GM12878 (cell line): ENCODE measurements around the gene ATP8A1. TPM values are rescaled to one million over a fixed set of nuclear protein-coding genes. Genes with fewer than 3 reads are reported as not detected.

Source experiments
- ATAC-seq: fragments of 200-7000 bp; cut with Tn5 transposase; 3 replicates; pipeline ENCODE4 v1.9.1; 2020; ENCODE audit warnings: mild to moderate bottlenecking, moderate library complexity
- BruUV-seq: library from RNA; stranded (reverse); fragments of 400-500 nt; replicated peaks from 2 replicates; lab custom pipeline; 2021; lab: Mats Ljungman, UMichigan
- CTCF ChIA-PET: fragments of 300-600 bp; sonication (Branson Sonifier 250); formaldehyde crosslinking; extraction: SDS; loops from one replicate; lab custom pipeline; 2021; ENCODE audit warnings: inconsistent platforms; lab: Yijun Ruan, JAX
- POLR2A ChIA-PET: fragments of 350-600 bp; formaldehyde crosslinking; extraction: SDS; loops from one replicate; lab custom pipeline; 2021; ENCODE audit warnings: inconsistent platforms; lab: Charles Lee
- RAD21 ChIA-PET: fragments of 300-600 bp; sonication (Branson Sonifier 250); formaldehyde crosslinking; loops from one replicate; lab custom pipeline; 2023; ENCODE audit warnings: antibody characterized with exemption; ENCODE audit not compliant: unreplicated experiment; lab: Charles Lee
- SMC1A ChIA-PET: fragments of 300-600 bp; sonication (Branson Sonifier 250); formaldehyde crosslinking; loops from one replicate; lab custom pipeline; 2023; ENCODE audit not compliant: unreplicated experiment, uncharacterized antibody; lab: Charles Lee
- DNase-seq: peaks from one replicate; pipeline ENCODE4 v3.0.0-alpha.2; 2011; ENCODE audit warnings: low read depth, low spot score
- FAIRE-seq: peaks from 3 replicates; lab custom pipeline; 2011; peaks lifted over from hg19 to GRCh38; lab: Jason Lieb, UNC
- H2AFZ ChIP-seq: 2 replicates; pipeline ENCODE4 v1.6.0; 2011; ENCODE audit warnings: low read depth, low read length, control low read depth; ENCODE audit not compliant: control insufficient read depth
- H3K27ac ChIP-seq: 2 replicates; pipeline ENCODE4 v1.5.1; 2011; ENCODE audit warnings: control low read depth; ENCODE audit not compliant: control insufficient read depth, insufficient read depth
- H3K27me3 ChIP-seq, 2 experiments: replicated peaks in 1 of 2; 2 replicates each; pipeline versions ENCODE4 v1.6.0 to v1.6.1; 2011; ENCODE audit warnings: low read length in 1 of 2; ENCODE audit not compliant: control insufficient read depth in 2 of 2, insufficient read depth in 2 of 2
- H3K36me3 ChIP-seq, 2 experiments: 2 replicates each; pipeline ENCODE4 v1.5.1; 2011; ENCODE audit warnings: low read length in 1 of 2; ENCODE audit not compliant: control insufficient read depth in 2 of 2, insufficient read depth in 2 of 2
- H3K4me1 ChIP-seq: 2 replicates; pipeline ENCODE4 v1.6.1; 2011; ENCODE audit warnings: mild to moderate bottlenecking, low read length, moderate library complexity, mixed read lengths; ENCODE audit not compliant: control insufficient read depth, insufficient read depth
- H3K4me2 ChIP-seq: 2 replicates; pipeline ENCODE4 v1.6.0; 2011; ENCODE audit warnings: control low read depth; ENCODE audit not compliant: control insufficient read depth, insufficient read depth
- H3K4me3 ChIP-seq: fragments of 200-600 bp; sonication (generic); 2 replicates; pipeline ENCODE4 v1.5.1; 2016
- H3K79me2 ChIP-seq: 2 replicates; pipeline ENCODE4 v1.6.0; 2011; ENCODE audit warnings: low read length; ENCODE audit not compliant: control insufficient read depth, insufficient read depth
- H3K9ac ChIP-seq: 2 replicates; pipeline ENCODE4 v1.8.0; 2011; ENCODE audit warnings: low read length, control low read depth, mixed read lengths; ENCODE audit not compliant: control insufficient read depth, insufficient read depth
- H3K9me3 ChIP-seq: replicated peaks from 3 replicates; pipeline ENCODE4 v1.5.1; 2011; ENCODE audit warnings: mild to moderate bottlenecking, low read length; ENCODE audit not compliant: control insufficient read depth, insufficient read depth
- H4K20me1 ChIP-seq: 2 replicates; pipeline ENCODE4 v1.6.0; 2011; ENCODE audit not compliant: control insufficient read depth, insufficient read depth
- ATF2 ChIP-seq: IDR thresholded peaks from 2 replicates; pipeline ENCODE4 v1.6.1; 2012; ENCODE audit warnings: low read length, inconsistent platforms
- ATF3 ChIP-seq: IDR thresholded peaks from 2 replicates; pipeline ENCODE4 v1.6.1; 2011; ENCODE audit warnings: low read depth, mild to moderate bottlenecking, low read length, moderate library complexity, borderline replicate concordance; ENCODE audit errors: extremely low read depth
- CEBPZ ChIP-seq: fragments of 150-350 bp; IDR thresholded peaks from 2 replicates; pipeline ENCODE4 v1.6.1; 2016; ENCODE audit warnings: low read depth, low read length
- HDAC6 ChIP-seq: fragments of 200-600 bp; sonication (generic); IDR thresholded peaks from one replicate; pipeline ENCODE4 v1.8.0; 2017; ENCODE audit warnings: antibody characterized with exemption; ENCODE audit not compliant: unreplicated experiment
- HSF1 ChIP-seq: fragments of 150-350 bp; IDR thresholded peaks from 2 replicates; pipeline ENCODE4 v1.6.1; 2014; ENCODE audit warnings: mild to moderate bottlenecking, low read depth, low read length
- KAT2A ChIP-seq: conservative IDR thresholded peaks from 2 replicates; pipeline ENCODE4 v1.6.1; 2011; ENCODE audit warnings: low read depth, low read length; ENCODE audit not compliant: control insufficient read depth
- MEF2A ChIP-seq: IDR thresholded peaks from 2 replicates; pipeline ENCODE4 v1.6.1; 2011; ENCODE audit warnings: low read depth, mild to moderate bottlenecking, low read length, moderate library complexity; ENCODE audit not compliant: insufficient read depth
- NFIC ChIP-seq: IDR thresholded peaks from 2 replicates; pipeline ENCODE4 v1.6.1; 2012; ENCODE audit warnings: low read depth, mild to moderate bottlenecking, inconsistent platforms, low read length, moderate library complexity
- RB1 ChIP-seq: fragments of 450-650 bp; formaldehyde crosslinking; IDR thresholded peaks from 2 replicates; pipeline ENCODE4 v1.6.1; 2017; ENCODE audit warnings: mild to moderate bottlenecking, borderline replicate concordance
- SMAD5 ChIP-seq: IDR thresholded peaks from 2 replicates; pipeline ENCODE4 v1.6.1; 2016; ENCODE audit warnings: antibody characterized with exemption, low read depth
- STAT1 ChIP-seq: fragments of 450-650 bp; conservative IDR thresholded peaks from 2 replicates; pipeline ENCODE4 v1.6.1; 2014; ENCODE audit warnings: antibody characterized with exemption, mild to moderate bottlenecking
- WGBS: methylation state at CpG from one replicate; pipeline ENCODE4 v1.1.6; 2016; ENCODE audit warnings: low lambda C conversion rate; ENCODE audit not compliant: insufficient replicate concordance, insufficient coverage; ENCODE audit errors: missing lambda C conversion rate; 5-methylcytosine and 5-hydroxymethylcytosine counted together
- in situ Hi-C: fragments of 300-500 bp; cut with MboI; formaldehyde crosslinking; loops from 9 replicates; pipeline ENCODE4 v1.14.3; 2018; ENCODE audit warnings: mixed read lengths
- intact Hi-C: fragments of 100-400 bp; cut with micrococcal nuclease; formaldehyde crosslinking; loops from one replicate; pipeline ENCODE4 v1.14.2; 2022; ENCODE audit not compliant: unreplicated experiment
- polyA plus RNA-seq, 11 experiments: library from polyadenylated mRNA; depleted of rRNA in 4 of 11; unstranded in 6 of 11; stranded (reverse) in 5 of 11; fragments of >200 nt; fragmentation: Nextera tagmentation in 4 of 11; fragmentation: Illumina TruSeq in 1 of 11; extraction: Ambion mirVana in 4 of 11; extraction: Trizol in 1 of 11; gene quantifications; 1 replicate in 1 of 11; 2 replicates in 10 of 11; pipeline versions ENCODE4 v1.2.1 to v1.2.3, GENCODE V29; 2011 to 2016; ENCODE audit warnings: inconsistent platforms in 2 of 11, missing spikeins in 2 of 11, low read depth in 1 of 11
- total RNA-seq, 4 experiments: library from RNA; depleted of rRNA in 3 of 4; stranded (reverse); fragments of >200 nt in 3 of 4; fragmentation: Illumina TruSeq in 1 of 4; extraction: Trizol in 1 of 4; gene quantifications; 2 replicates each; pipeline versions ENCODE4 v1.2.1 to v1.2.3, GENCODE V29; 2013 to 2021

Gene ATP8A1
- total and polyA plus RNA-seq, 10 of the 15 experiments (the other 5 are each of a cell fraction or from before 2014, with no cell fraction given) = 9.0 to 116 (median 37.3) TPM

- intact Hi-C loops = no loop called here
- TF ChIP-seq KAT2A (no peak), STAT1 (no peak), HDAC6 (no peak), HSF1 (no peak), ATF2 (no peak), MEF2A (no peak), RB1 (no peak), NFIC (no peak), ATF3 (no peak), SMAD5 (no peak), CEBPZ (no peak)
- no peak overlapping the region for H3K4me3 ChIP-seq
- no peak for DNase-seq
- H3K36me3 ChIP-seq = no peaks in the 10 kb centered on the region
- no peak overlapping the region for H3K27ac ChIP-seq
- H2AFZ ChIP-seq = no peak overlapping the region
- H4K20me1 ChIP-seq = no peaks in the 10 kb centered on the region
- CTCF ChIA-PET = interaction anchor here (0.9 to 1.0 kb wide), 3 partner anchors 12 to 122 kb away, joined by 3 to 5 read pairs (median 3); no protein-coding TSS in a partner anchor
- in situ Hi-C loops = no loop called here
- H3K4me1 ChIP-seq = no peaks in the 10 kb centered on the region
- POLR2A ChIA-PET = no interaction called here
- H3K79me2 ChIP-seq = no peaks in the 10 kb centered on the region
- BruUV-seq = no TSS peak
- H3K4me2 ChIP-seq = no peak overlapping the region
- no peak overlapping the region for H3K9ac ChIP-seq
- 4% methylated on average over 1 of the region's 1 CpG for WGBS
- SMC1A ChIA-PET = interaction anchor here (0.9 to 3.0 kb wide), 5 partner anchors 11 to 163 kb away, joined by 3 to 18 read pairs (median 4); no protein-coding TSS in a partner anchor
- no peak for FAIRE-seq
- no peaks in the 10 kb centered on the region for H3K27me3 ChIP-seq
- RAD21 ChIA-PET = interaction anchor here (1.1 to 1.2 kb wide), 2 partner anchors 12 to 33 kb away, joined by 3 to 4 read pairs; partner anchors contain the start of gene ATP8A1
- no peaks in the 10 kb centered on the region for H3K9me3 ChIP-seq
- no peak for ATAC-seq
These were observed 33.6 kb upstream of the ATP8A1 start for GRCh38 chr4:42690537-42690936.
